Tibial artery (tissue), 4 donors: ENCODE data around the gene ALPG.
"Not testable (repeated sequence)": the region's sequence is repeated elsewhere in the genome, so short reads cannot be mapped to it uniquely, and the experiment has no call there.

Experiments used
- DNase-seq, 2 donors: peaks; one replicate each; pipeline ENCODE4 v3.0.0-alpha.2; 2019
- H3K27ac ChIP-seq, 2 donors: fragments of 200-600 bp; sonication (generic) in 1 of 2; 1 replicate in 1 of 2; 2 replicates in 1 of 2; pipeline ENCODE4 v1.5.1; 2018 to 2019; ENCODE audit warnings: mild to moderate bottlenecking in 1 of 2
- H3K27me3 ChIP-seq, 2 donors: fragments of 200-600 bp; sonication (generic) in 1 of 2; one replicate each; pipeline versions ENCODE4 v1.5.1 to v1.6.0; 2016 to 2019
- H3K36me3 ChIP-seq, 3 donors: fragments of 200-600 bp; sonication (generic) in 2 of 3; one replicate each; pipeline ENCODE4 v1.5.1; 2016 to 2019; ENCODE audit warnings: mild to moderate bottlenecking in 2 of 3
- H3K4me1 ChIP-seq, 4 donors: fragments of 200-600 bp; sonication (generic) in 2 of 4; 1 replicate in 3 of 4; 2 replicates in 1 of 4; pipeline ENCODE4 v1.5.1; 2016 to 2019
- H3K4me3 ChIP-seq, 2 donors: fragments of 200-600 bp; sonication (generic) in 1 of 2; 1 replicate in 1 of 2; 2 replicates in 1 of 2; pipeline ENCODE4 v1.5.1; 2018 to 2019; ENCODE audit warnings: mild to moderate bottlenecking in 2 of 2
- H3K9me3 ChIP-seq, 3 donors: fragments of 200-600 bp; sonication (generic) in 1 of 3; one replicate each; pipeline ENCODE4 v1.5.1; 2016 to 2019
- intact Hi-C: fragments of 100-400 bp; cut with DNase I; formaldehyde crosslinking; loops from one replicate; pipeline ENCODE4 v1.15.0; 2023; ENCODE audit warnings: low total_unique reads
- TF ChIP-seq, protein P1 (sequence below), 2 experiments: fragments of 200-600 bp in 1 of 2; fragments of 450-650 bp in 1 of 2; IDR thresholded peaks; one replicate each; pipeline ENCODE4 v1.5.1; 2017 to 2019; ENCODE audit warnings: antibody characterized with exemption in 2 of 2, mild to moderate bottlenecking in 1 of 2, moderate library complexity in 1 of 2

ALPG gene

DNA sequence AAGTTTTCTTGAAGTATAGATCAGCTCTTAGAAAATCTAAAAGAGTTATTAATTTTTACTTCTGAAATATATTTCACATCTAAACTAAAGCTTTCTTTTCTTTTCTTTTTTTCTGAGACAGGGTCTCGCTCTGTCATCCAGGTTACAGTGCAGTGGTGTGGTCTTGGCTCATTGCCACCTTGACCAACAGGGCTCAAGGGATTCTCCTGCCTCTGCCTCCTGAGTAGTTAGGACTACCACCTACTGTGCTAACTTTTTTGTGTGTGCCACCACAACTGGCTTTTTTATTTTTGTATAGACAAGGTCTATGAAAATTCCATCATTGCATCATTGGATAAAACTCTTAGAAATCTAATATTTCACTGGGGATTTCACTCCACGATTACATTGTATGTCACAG, 10.0 kb upstream of the ALPG start:
- H3K9me3 ChIP-seq, result no peaks in the 10 kb centered on the region
- H3K4me3 ChIP-seq, result no peak overlapping the region
- TF ChIP-seq, protein P1, sequence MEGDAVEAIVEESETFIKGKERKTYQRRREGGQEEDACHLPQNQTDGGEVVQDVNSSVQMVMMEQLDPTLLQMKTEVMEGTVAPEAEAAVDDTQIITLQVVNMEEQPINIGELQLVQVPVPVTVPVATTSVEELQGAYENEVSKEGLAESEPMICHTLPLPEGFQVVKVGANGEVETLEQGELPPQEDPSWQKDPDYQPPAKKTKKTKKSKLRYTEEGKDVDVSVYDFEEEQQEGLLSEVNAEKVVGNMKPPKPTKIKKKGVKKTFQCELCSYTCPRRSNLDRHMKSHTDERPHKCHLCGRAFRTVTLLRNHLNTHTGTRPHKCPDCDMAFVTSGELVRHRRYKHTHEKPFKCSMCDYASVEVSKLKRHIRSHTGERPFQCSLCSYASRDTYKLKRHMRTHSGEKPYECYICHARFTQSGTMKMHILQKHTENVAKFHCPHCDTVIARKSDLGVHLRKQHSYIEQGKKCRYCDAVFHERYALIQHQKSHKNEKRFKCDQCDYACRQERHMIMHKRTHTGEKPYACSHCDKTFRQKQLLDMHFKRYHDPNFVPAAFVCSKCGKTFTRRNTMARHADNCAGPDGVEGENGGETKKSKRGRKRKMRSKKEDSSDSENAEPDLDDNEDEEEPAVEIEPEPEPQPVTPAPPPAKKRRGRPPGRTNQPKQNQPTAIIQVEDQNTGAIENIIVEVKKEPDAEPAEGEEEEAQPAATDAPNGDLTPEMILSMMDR (IDR thresholded peaks at IDR 0.05), result no peak
- no peaks in the 10 kb centered on the region for H3K36me3 ChIP-seq
- intact Hi-C loops, result no loop called here
- no peak overlapping the region for H3K27ac ChIP-seq
- H3K4me1 ChIP-seq, result no peaks in the 10 kb centered on the region
- peaks cover 0 to 23% of the 10 kb centered on the region in 2 donors for H3K27me3 ChIP-seq
- no peak for DNase-seq

DNA sequence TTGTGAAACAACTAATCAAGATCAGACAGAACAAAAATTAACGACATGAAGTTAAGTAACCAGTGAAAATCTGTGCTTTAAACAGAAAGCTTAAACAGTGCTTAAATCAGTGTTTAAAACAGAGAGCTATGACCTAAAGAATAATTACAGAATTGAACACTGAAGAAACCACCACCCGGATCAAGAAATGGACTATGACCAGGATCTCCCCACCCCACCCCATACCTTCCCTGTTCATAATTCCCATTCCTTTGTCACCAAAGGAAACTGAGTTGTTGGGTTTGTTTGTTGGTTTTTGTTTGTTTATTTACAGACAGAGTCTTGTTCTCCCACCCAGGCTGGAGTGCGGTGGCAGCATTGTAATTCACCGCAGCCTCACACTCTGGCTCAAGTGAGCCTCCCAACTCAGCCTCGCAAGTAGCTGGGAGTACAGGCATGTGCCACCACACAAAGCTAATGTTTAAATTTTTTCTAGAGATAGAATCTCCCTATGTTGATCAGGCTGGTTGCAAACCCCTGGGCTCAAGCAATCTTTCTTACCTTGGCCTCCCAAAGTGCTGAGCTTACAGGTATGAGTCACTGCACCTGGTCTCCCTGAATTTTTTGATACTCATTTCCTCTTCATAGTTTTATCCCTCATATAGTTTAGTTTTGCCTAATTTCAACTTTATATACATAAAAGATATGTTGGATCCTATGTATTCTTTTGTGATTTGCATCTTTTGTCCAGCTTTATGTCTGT, 8.2 kb upstream of the ALPG start:
- Histone ChIP-seq H3K36me3 (no peaks in the 10 kb centered on the region), H3K4me3 (no peak overlapping the region), H3K27ac (no peak overlapping the region), H3K27me3 (peaks cover 0 to 23% of the 10 kb centered on the region in 2 donors), H3K9me3 (no peaks in the 10 kb centered on the region), H3K4me1 (no peaks in the 10 kb centered on the region)
- TF ChIP-seq, protein P1 (IDR thresholded peaks at IDR 0.05), result no peak
- intact Hi-C loops, result no loop called here
- no peak for DNase-seq

DNA sequence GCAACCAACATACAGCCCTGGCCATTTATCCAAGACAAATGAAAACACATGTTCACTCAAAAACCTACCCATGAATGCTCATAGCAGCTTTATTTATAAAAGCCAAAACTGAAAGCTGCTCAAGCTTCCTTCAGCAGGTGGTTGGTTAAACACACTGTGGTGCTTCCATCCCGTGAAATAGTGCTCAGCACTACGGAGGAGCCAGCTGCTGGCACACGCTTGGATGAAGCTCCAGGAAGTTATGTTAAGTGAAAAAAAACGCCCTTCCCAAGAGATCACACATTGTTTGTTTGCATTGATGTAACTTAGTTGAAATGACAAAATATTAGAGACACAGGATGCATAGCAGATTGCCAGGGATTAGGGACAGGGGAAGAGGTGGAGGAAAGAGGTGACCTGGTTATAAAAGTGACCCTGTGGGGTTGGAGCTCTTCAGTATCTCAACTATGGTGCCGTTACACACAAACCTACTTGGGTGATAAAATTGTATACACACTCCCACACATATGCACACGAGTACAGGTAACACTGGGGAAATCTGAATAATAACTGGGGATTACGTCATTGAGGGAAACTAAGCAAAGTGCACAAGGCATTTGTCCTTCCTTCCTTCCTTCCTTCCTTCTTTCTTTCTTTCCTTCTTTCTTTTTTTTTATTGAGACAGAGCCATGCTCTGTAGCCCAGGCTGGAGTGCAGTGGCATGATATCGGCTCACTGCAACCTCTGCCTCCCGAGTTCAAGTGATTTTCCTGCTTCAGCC, 6.2 kb upstream of the ALPG start:
- Histone ChIP-seq H3K36me3 (no peaks in the 10 kb centered on the region), H3K4me3 (no peak overlapping the region), H3K27me3 (peaks cover 0 to 18% of the 10 kb centered on the region in 2 donors), H3K27ac (no peak overlapping the region), H3K9me3 (no peaks in the 10 kb centered on the region), H3K4me1 (no peaks in the 10 kb centered on the region)
- TF ChIP-seq, protein P1 (IDR thresholded peaks at IDR 0.05), result no peak
- DNase-seq, result no peak
- intact Hi-C loops, result no loop called here

GRCh38 chr2:232402518-232402917, 4.1 kb upstream of the ALPG start:
- H3K27me3 ChIP-seq, result peaks cover 0 to 18% of the 10 kb centered on the region in 2 donors
- TF ChIP-seq, protein P1 (IDR thresholded peaks at IDR 0.05), result no peak
- no peak overlapping the region for H3K4me3 ChIP-seq
- peak in 1 of 2 donors; percentile 42 for DNase-seq
- H3K27ac ChIP-seq, result no peak overlapping the region
- no peaks in the 10 kb centered on the region for H3K9me3 ChIP-seq
- no peaks in the 10 kb centered on the region for H3K4me1 ChIP-seq
- H3K36me3 ChIP-seq, result no peaks in the 10 kb centered on the region
- intact Hi-C loops, result no loop called here

GRCh38 chr2:232405943-232406510, 617 bp upstream of the ALPG start:
- intact Hi-C loops, result no loop called here
- H3K27ac ChIP-seq, result no peak overlapping the region
- H3K27me3 ChIP-seq, result peaks cover 0 to 24% of the 10 kb centered on the region in 2 donors
- H3K9me3 ChIP-seq, result no peaks in the 10 kb centered on the region
- no peaks in the 10 kb centered on the region for H3K36me3 ChIP-seq
- H3K4me3 ChIP-seq, result no peak overlapping the region
- TF ChIP-seq, protein P1 (IDR thresholded peaks at IDR 0.05), result no peak
- peak in 1 of 2 donors; percentile 28 for DNase-seq
- no peaks in the 10 kb centered on the region for H3K4me1 ChIP-seq

DNA sequence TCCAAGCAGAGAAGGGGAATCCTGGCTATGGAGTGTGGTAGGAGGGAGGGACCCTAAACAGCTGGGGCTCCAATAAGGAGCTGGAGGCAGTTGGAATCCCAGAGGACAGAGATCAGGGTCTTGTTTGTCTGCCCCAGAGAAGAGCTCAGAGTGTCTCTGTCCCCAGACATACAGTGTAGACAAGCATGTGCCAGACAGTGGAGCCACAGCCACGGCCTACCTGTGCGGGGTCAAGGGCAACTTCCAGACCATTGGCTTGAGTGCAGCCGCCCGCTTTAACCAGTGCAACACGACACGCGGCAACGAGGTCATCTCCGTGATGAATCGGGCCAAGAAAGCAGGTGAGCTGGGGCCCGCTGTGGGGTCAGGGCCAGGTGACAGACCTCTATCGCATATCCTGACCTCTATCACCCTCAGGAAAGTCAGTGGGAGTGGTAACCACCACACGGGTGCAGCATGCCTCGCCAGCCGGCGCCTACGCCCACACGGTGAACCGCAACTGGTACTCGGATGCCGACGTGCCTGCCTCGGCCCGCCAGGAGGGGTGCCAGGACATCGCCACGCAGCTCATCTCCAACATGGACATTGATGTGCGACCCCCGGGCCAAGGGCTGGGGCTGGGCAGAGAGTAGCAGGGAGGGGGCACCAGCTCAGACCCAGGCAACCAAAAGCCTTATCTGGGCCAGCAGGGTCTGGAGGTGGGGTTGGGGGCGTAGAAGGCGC, 945 bp downstream of the ALPG start:
- H3K4me3 ChIP-seq, intact Hi-C loops, H3K4me1 ChIP-seq, H3K36me3 ChIP-seq, H3K9me3 ChIP-seq, H3K27ac ChIP-seq: not testable (repeated sequence)
- DNase-seq, result peak in 1 of 2 donors; percentile 46
- H3K27me3 ChIP-seq, result peaks cover 0 to 24% of the 10 kb centered on the region in 2 donors

DNA sequence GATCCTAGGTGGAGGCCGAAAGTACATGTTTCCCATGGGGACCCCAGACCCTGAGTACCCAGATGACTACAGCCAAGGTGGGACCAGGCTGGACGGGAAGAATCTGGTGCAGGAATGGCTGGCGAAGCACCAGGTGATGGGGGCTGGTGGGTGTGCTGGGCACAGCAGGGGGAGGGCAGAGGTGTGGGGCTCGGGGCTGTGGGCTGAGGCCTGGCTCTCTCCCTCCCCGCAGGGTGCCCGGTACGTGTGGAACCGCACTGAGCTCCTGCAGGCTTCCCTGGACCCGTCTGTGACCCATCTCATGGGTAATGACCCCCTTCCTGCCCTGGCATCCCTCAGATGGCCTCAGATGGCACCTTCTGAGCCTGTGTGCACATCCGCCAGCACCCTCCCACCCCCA, 1.6 kb downstream of the ALPG start:
- H3K9me3 ChIP-seq, intact Hi-C loops, H3K36me3 ChIP-seq, H3K27ac ChIP-seq, H3K4me1 ChIP-seq, H3K4me3 ChIP-seq: not testable (repeated sequence)
- peaks cover 0 to 23% of the 10 kb centered on the region in 2 donors for H3K27me3 ChIP-seq
- peak in 1 of 2 donors; percentile 23 for DNase-seq

- peaks cover 0 to 26% of the 10 kb centered on the region in 2 donors for H3K27me3 ChIP-seq
- DNase-seq, intact Hi-C loops, H3K36me3 ChIP-seq, H3K4me3 ChIP-seq, H3K4me1 ChIP-seq, H3K27ac ChIP-seq, H3K9me3 ChIP-seq: not testable (repeated sequence)
Measured at GRCh38 chr2:232409617-232410016, 3.0 kb downstream of the ALPG start.
